Osteoblast (primary cell): ENCODE results near the gene NAPEPLD. TPM values are rescaled to one million over a fixed set of nuclear protein-coding genes. Genes with fewer than 3 reads are reported as not detected.

ENCODE experiments used
- DNase-seq: peaks from one replicate; pipeline ENCODE4 v3.0.0; 2011; ENCODE audit warnings: low spot score, mixed read lengths; ENCODE audit not compliant: insufficient read length; ENCODE audit errors: missing footprints
- H2AFZ ChIP-seq: 2 replicates; pipeline ENCODE4 v1.6.0; 2011; ENCODE audit warnings: mild to moderate bottlenecking, low read length
- H3K27ac ChIP-seq: 2 replicates; pipeline ENCODE4 v1.5.1; 2011; ENCODE audit warnings: mild to moderate bottlenecking, low read depth, low read length, moderate library complexity
- H3K27me3 ChIP-seq: 2 replicates; pipeline ENCODE4 v1.6.0; 2012; ENCODE audit warnings: mild to moderate bottlenecking, control low read depth, inconsistent platforms, low read length, moderate library complexity; ENCODE audit not compliant: insufficient read depth
- H3K36me3 ChIP-seq: 2 replicates; pipeline ENCODE4 v1.5.1; 2011; ENCODE audit warnings: mild to moderate bottlenecking, low read length, control low read depth, moderate library complexity; ENCODE audit not compliant: insufficient read depth
- H3K4me1 ChIP-seq: 2 replicates; pipeline ENCODE4 v1.5.1; 2011; ENCODE audit warnings: mild to moderate bottlenecking, low read length, control low read depth, moderate library complexity; ENCODE audit not compliant: insufficient read depth
- H3K4me2 ChIP-seq: 2 replicates; pipeline ENCODE4 v1.6.0; 2011; ENCODE audit warnings: mild to moderate bottlenecking, low read length; ENCODE audit not compliant: insufficient read depth
- H3K4me3 ChIP-seq: fragments of 200-600 bp; sonication (generic); 3 replicates; pipeline ENCODE4 v1.5.1; 2012; ENCODE audit warnings: mild to moderate bottlenecking, low read length, inconsistent platforms; ENCODE audit not compliant: insufficient read depth
- H3K79me2 ChIP-seq: 2 replicates; pipeline ENCODE4 v1.6.0; 2012; ENCODE audit warnings: mild to moderate bottlenecking, low read length, control low read depth, inconsistent platforms; ENCODE audit not compliant: insufficient read depth
- H3K9me3 ChIP-seq: 2 replicates; pipeline ENCODE4 v1.5.1; 2011; ENCODE audit warnings: low read depth, low read length, control low read depth
- H4K20me1 ChIP-seq: 2 replicates; pipeline ENCODE4 v1.6.0; 2012; ENCODE audit warnings: mild to moderate bottlenecking, low read length, control low read depth; ENCODE audit not compliant: insufficient read depth
- CTCF ChIP-seq: IDR thresholded peaks from 2 replicates; pipeline ENCODE4 v1.5.1; 2011; ENCODE audit warnings: mild to moderate bottlenecking, low read depth, low read length, moderate library complexity; ENCODE audit errors: extremely low read depth
- total RNA-seq: library from RNA; depleted of rRNA; stranded (reverse); fragments of >200 nt; gene quantifications from 2 replicates; pipeline ENCODE4 v1.2.3, GENCODE V29; 2012

NAPEPLD gene
- total RNA-seq, 1 donor, result 10.1 TPM

GRCh38 chr7:103140061-103140460 lies 8.8 kb downstream of the NAPEPLD start:
- H3K4me1 ChIP-seq, result peaks cover 11% of the 10 kb centered on the region
- H3K79me2 ChIP-seq, result peaks cover 13% of the 10 kb centered on the region
- peaks cover 3% of the 10 kb centered on the region for H4K20me1 ChIP-seq
- H3K27me3 ChIP-seq, result no peaks in the 10 kb centered on the region
- no peak overlapping the region for H3K27ac ChIP-seq
- no peaks in the 10 kb centered on the region for H3K36me3 ChIP-seq
- H3K9me3 ChIP-seq, result no peaks in the 10 kb centered on the region
- H3K4me2 ChIP-seq, result no peak overlapping the region
- DNase-seq, result peak; percentile 74
- H2AFZ ChIP-seq, result no peak overlapping the region
- TF ChIP-seq CTCF, result no peak
- no peak overlapping the region for H3K4me3 ChIP-seq

- peak; percentile 73 for DNase-seq
Measured at GRCh38 chr7:103134836-103135554, 13.9 kb downstream of the NAPEPLD start.

GRCh38 chr7:103132995-103133688 lies 15.8 kb downstream of the NAPEPLD start:
- H3K79me2 ChIP-seq, result peaks cover 6% of the 10 kb centered on the region
- no peaks in the 10 kb centered on the region for H3K9me3 ChIP-seq
- no peaks in the 10 kb centered on the region for H3K27me3 ChIP-seq
- no peak for TF ChIP-seq CTCF
- H3K27ac ChIP-seq, result no peak overlapping the region
- H3K36me3 ChIP-seq, result peaks cover 2% of the 10 kb centered on the region
- no peak overlapping the region for H3K4me2 ChIP-seq
- no peak overlapping the region for H2AFZ ChIP-seq
- H4K20me1 ChIP-seq, result no peaks in the 10 kb centered on the region
- no peak for DNase-seq
- peaks cover 10% of the 10 kb centered on the region for H3K4me1 ChIP-seq
- H3K4me3 ChIP-seq, result no peak overlapping the region

More at GRCh38 chr7:103134836-103135554, 13.9 kb downstream of the NAPEPLD start:
- peaks cover 5% of the 10 kb centered on the region for H3K79me2 ChIP-seq
- no peak overlapping the region for H3K27ac ChIP-seq
- peaks cover 5% of the 10 kb centered on the region for H3K4me1 ChIP-seq
- no peaks in the 10 kb centered on the region for H4K20me1 ChIP-seq
- TF ChIP-seq CTCF, result no peak
- H3K4me3 ChIP-seq, result no peak overlapping the region
- H2AFZ ChIP-seq, result no peak overlapping the region
- no peaks in the 10 kb centered on the region for H3K36me3 ChIP-seq
- H3K27me3 ChIP-seq, result no peaks in the 10 kb centered on the region
- no peaks in the 10 kb centered on the region for H3K9me3 ChIP-seq
- no peak overlapping the region for H3K4me2 ChIP-seq

GRCh38 chr7:103130901-103131624 lies 17.8 kb downstream of the NAPEPLD start:
- Histone ChIP-seq H3K27ac (no peak overlapping the region), H3K27me3 (no peaks in the 10 kb centered on the region), H3K9me3 (no peaks in the 10 kb centered on the region), H3K4me2 (no peak overlapping the region), H3K36me3 (peaks cover 10% of the 10 kb centered on the region), H2AFZ (no peak overlapping the region), H3K4me1 (peaks cover 10% of the 10 kb centered on the region), H4K20me1 (no peaks in the 10 kb centered on the region), H3K79me2 (peaks cover 6% of the 10 kb centered on the region), H3K4me3 (no peak overlapping the region)
- no peak for TF ChIP-seq CTCF
- DNase-seq, result no peak
